ENCODE data around the gene TNC. TPM values are rescaled to one million over a fixed set of nuclear protein-coding genes. Genes with fewer than 3 reads are reported as not detected.

The TNC gene
- total and polyA plus RNA-seq, 3 donors from 2014 or later: 3.3 to 44.0 (median 3.5) TPM

DNA sequence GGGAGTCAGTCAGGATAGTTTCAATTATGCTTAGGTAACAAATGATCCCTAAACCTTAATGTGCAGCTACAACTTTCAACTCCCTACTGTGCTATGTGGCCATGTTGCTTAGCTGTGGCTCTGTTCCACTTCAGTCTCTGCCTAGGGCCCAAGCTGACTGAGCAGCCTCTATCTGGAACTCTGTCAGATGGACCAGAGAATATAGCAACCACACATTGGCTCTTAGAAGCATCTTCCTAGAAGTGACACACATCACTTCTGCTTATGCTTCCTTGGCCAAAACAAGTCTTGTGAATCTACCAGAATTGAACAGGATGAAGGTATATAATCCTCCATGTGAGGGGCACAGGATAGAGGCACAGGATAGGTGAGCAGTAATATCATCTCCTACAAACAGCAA is 36.7 kb upstream of the TNC start:
- TF ChIP-seq, protein P1, sequence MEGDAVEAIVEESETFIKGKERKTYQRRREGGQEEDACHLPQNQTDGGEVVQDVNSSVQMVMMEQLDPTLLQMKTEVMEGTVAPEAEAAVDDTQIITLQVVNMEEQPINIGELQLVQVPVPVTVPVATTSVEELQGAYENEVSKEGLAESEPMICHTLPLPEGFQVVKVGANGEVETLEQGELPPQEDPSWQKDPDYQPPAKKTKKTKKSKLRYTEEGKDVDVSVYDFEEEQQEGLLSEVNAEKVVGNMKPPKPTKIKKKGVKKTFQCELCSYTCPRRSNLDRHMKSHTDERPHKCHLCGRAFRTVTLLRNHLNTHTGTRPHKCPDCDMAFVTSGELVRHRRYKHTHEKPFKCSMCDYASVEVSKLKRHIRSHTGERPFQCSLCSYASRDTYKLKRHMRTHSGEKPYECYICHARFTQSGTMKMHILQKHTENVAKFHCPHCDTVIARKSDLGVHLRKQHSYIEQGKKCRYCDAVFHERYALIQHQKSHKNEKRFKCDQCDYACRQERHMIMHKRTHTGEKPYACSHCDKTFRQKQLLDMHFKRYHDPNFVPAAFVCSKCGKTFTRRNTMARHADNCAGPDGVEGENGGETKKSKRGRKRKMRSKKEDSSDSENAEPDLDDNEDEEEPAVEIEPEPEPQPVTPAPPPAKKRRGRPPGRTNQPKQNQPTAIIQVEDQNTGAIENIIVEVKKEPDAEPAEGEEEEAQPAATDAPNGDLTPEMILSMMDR (IDR thresholded peaks at IDR 0.05): no peak
- no peak for TF ChIP-seq POLR2A (IDR thresholded peaks at IDR 0.05)
- Histone ChIP-seq H3K36me3 (ENCODE audit: low read depth, missing control alignments) (no peaks in the 10 kb centered on the region), H3K9me3 (no peaks in the 10 kb centered on the region), H3K4me3 (no peak overlapping the region), H3K27me3 (no peaks in the 10 kb centered on the region), H3K4me1 (no peaks in the 10 kb centered on the region), H3K27ac (no peak overlapping the region)
- no peak for DNase-seq
- intact Hi-C loops (cut with DNase I; ENCODE audit: low total_unique reads): no loop called here

- Histone ChIP-seq H3K27me3 (no peaks in the 10 kb centered on the region), H3K27ac (no peak overlapping the region), H3K4me1 (no peaks in the 10 kb centered on the region), H3K9me3 (no peaks in the 10 kb centered on the region), H3K4me3 (no peak overlapping the region), H3K36me3 (ENCODE audit: low read depth, missing control alignments) (no peaks in the 10 kb centered on the region)
- TF ChIP-seq POLR2A (IDR thresholded peaks at IDR 0.05): no peak
- TF ChIP-seq, protein P1 (IDR thresholded peaks at IDR 0.05): no peak
- WGBS, 2 donors: 61 to 83% methylated on average over 3 of the region's 3 CpGs
- DNase-seq: no peak
- intact Hi-C loops (cut with DNase I; ENCODE audit: low total_unique reads): no loop called here
Measured at GRCh38 chr9:115152281-115152820, 34.4 kb upstream of the TNC start.

GRCh38 chr9:115148721-115149120 is 30.8 kb upstream of the TNC start:
- Histone ChIP-seq H3K27ac (no peak overlapping the region), H3K4me3 (no peak overlapping the region), H3K36me3 (ENCODE audit: low read depth, missing control alignments) (no peaks in the 10 kb centered on the region), H3K9me3 (no peaks in the 10 kb centered on the region), H3K4me1 (no peaks in the 10 kb centered on the region), H3K27me3 (no peaks in the 10 kb centered on the region)
- intact Hi-C loops (cut with DNase I; ENCODE audit: low total_unique reads): no loop called here
- no peak for TF ChIP-seq POLR2A (IDR thresholded peaks at IDR 0.05)
- TF ChIP-seq, protein P1 (IDR thresholded peaks at IDR 0.05): no peak
- no peak for DNase-seq
- WGBS, 2 donors: 82 to 84% methylated on average over 3 of the region's 3 CpGs

GRCh38 chr9:115146581-115147021 is 28.6 kb upstream of the TNC start:
- TF ChIP-seq, protein P1 (IDR thresholded peaks at IDR 0.05): no peak
- TF ChIP-seq POLR2A (IDR thresholded peaks at IDR 0.05): no peak
- H3K36me3 ChIP-seq (ENCODE audit: low read depth, missing control alignments): no peaks in the 10 kb centered on the region
- 49 to 62% methylated on average over 4 of the region's 4 CpGs for WGBS, 2 donors
- no peak overlapping the region for H3K27ac ChIP-seq
- no peaks in the 10 kb centered on the region for H3K9me3 ChIP-seq
- intact Hi-C loops (cut with DNase I; ENCODE audit: low total_unique reads): no loop called here
- no peaks in the 10 kb centered on the region for H3K4me1 ChIP-seq
- no peaks in the 10 kb centered on the region for H3K27me3 ChIP-seq
- H3K4me3 ChIP-seq: no peak overlapping the region
- DNase-seq: no peak

DNA sequence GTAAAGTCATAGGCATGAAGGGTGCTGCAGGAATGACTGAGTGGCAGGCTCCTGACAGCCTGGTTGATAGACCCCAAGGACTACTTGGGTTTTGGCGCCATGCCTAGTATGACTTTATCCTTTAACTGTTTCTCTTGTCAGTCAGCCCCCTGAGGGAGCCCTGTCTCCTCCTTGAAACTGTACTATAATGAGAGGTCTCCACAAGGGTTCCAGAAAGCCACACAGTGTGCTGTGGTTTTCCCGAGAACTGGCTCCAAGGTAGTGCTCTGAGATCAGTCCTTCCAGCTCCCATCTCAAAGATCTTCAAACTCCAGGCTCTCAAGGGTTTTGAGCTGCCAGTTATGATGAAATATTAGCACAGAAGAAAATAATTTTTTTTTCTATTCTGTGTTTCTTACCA is 26.7 kb upstream of the TNC start:
- H3K4me1 ChIP-seq: no peaks in the 10 kb centered on the region
- no peaks in the 10 kb centered on the region for H3K9me3 ChIP-seq
- no peaks in the 10 kb centered on the region for H3K27me3 ChIP-seq
- no peak overlapping the region for H3K4me3 ChIP-seq
- 85 to 87% methylated on average over 2 of the region's 2 CpGs for WGBS, 2 donors
- no peak overlapping the region for H3K27ac ChIP-seq
- intact Hi-C loops (cut with DNase I; ENCODE audit: low total_unique reads): no loop called here
- TF ChIP-seq, protein P1 (IDR thresholded peaks at IDR 0.05): no peak
- no peak for TF ChIP-seq POLR2A (IDR thresholded peaks at IDR 0.05)
- DNase-seq: no peak
- no peaks in the 10 kb centered on the region for H3K36me3 ChIP-seq (ENCODE audit: low read depth, missing control alignments)
